H9 (cell line): ENCODE results near the gene MATN4. TPM values are rescaled to one million over a fixed set of nuclear protein-coding genes. Genes with fewer than 3 reads are reported as not detected.

Experiments used
- DNase-seq: peaks from one replicate; pipeline ENCODE4 v3.0.0-alpha.2; 2017
- H2AFZ ChIP-seq: one replicate; pipeline ENCODE4 v1.6.1; 2013; ENCODE audit warnings: mild to moderate bottlenecking, low read length, control low read depth, moderate library complexity
- H2AK5ac ChIP-seq: 2 replicates; pipeline ENCODE4 v1.6.1; 2013; ENCODE audit warnings: low read length, control low read depth, mixed read lengths; ENCODE audit not compliant: insufficient read length
- H2BK120ac ChIP-seq: one replicate; pipeline ENCODE4 v1.6.1; 2013; ENCODE audit warnings: low read depth, mild to moderate bottlenecking, low read length, control low read depth, inconsistent platforms; ENCODE audit not compliant: poor library complexity, severe bottlenecking
- H2BK12ac ChIP-seq: 2 replicates; pipeline ENCODE4 v1.6.1; 2013; ENCODE audit warnings: low read length, control low read depth, mixed read lengths, low read depth; ENCODE audit not compliant: insufficient read length
- H2BK15ac ChIP-seq: 2 replicates; pipeline ENCODE4 v1.6.1; 2013; ENCODE audit warnings: low read depth, low read length, control low read depth
- H2BK20ac ChIP-seq: one replicate; pipeline ENCODE4 v1.6.1; 2013; ENCODE audit warnings: low read depth, mild to moderate bottlenecking, low read length, control low read depth, inconsistent platforms; ENCODE audit not compliant: poor library complexity, severe bottlenecking
- H2BK5ac ChIP-seq: 2 replicates; pipeline ENCODE4 v1.6.1; 2013; ENCODE audit warnings: low read length, control low read depth, mixed read lengths; ENCODE audit not compliant: insufficient read length
- H3K14ac ChIP-seq: 2 replicates; pipeline ENCODE4 v1.6.1; 2013; ENCODE audit warnings: low read length, control low read depth; ENCODE audit not compliant: insufficient read depth
- H3K18ac ChIP-seq: 2 replicates; pipeline ENCODE4 v1.6.1; 2013; ENCODE audit warnings: low read depth, mild to moderate bottlenecking, mixed read lengths, low read length, control low read depth; ENCODE audit not compliant: insufficient read length
- H3K23ac ChIP-seq: 2 replicates; pipeline ENCODE4 v1.6.1; 2013; ENCODE audit warnings: low read length, control low read depth, mixed read lengths, low read depth; ENCODE audit not compliant: insufficient read length
- H3K23me2 ChIP-seq: 2 replicates; pipeline ENCODE4 v1.6.1; 2013; ENCODE audit warnings: low read depth, mild to moderate bottlenecking, mixed read lengths, low read length, control low read depth; ENCODE audit not compliant: insufficient read length, poor library complexity, severe bottlenecking
- H3K27ac ChIP-seq: 2 replicates; pipeline ENCODE4 v1.5.1; 2013; ENCODE audit warnings: low read length, control low read depth, mixed read lengths, low read depth; ENCODE audit not compliant: insufficient read length
- H3K27me3 ChIP-seq: 2 replicates; pipeline ENCODE4 v1.6.1; 2013; ENCODE audit warnings: low read length, control low read depth, inconsistent platforms; ENCODE audit not compliant: insufficient read depth
- H3K4ac ChIP-seq: 2 replicates; pipeline ENCODE4 v1.6.1; 2013; ENCODE audit warnings: low read depth, mild to moderate bottlenecking, control low read depth, inconsistent platforms, low read length, moderate library complexity
- H3K4me1 ChIP-seq: 2 replicates; pipeline ENCODE4 v1.6.1; 2013; ENCODE audit warnings: low read length, control low read depth, inconsistent platforms; ENCODE audit not compliant: insufficient read depth
- H3K4me2 ChIP-seq: 2 replicates; pipeline ENCODE4 v1.6.1; 2013; ENCODE audit warnings: low read length, control low read depth, mixed read lengths; ENCODE audit not compliant: insufficient read length, insufficient read depth
- H3K56ac ChIP-seq: 2 replicates; pipeline ENCODE4 v1.6.1; 2013; ENCODE audit warnings: low read depth, mild to moderate bottlenecking, mixed read lengths, low read length, control low read depth; ENCODE audit not compliant: insufficient read length
- H3K79me1 ChIP-seq: 2 replicates; pipeline ENCODE4 v1.6.1; 2013; ENCODE audit warnings: low read depth, mild to moderate bottlenecking, moderate library complexity, low read length, control low read depth, inconsistent platforms; ENCODE audit not compliant: insufficient read depth, poor library complexity, severe bottlenecking
- H3K79me2 ChIP-seq: 2 replicates; pipeline ENCODE4 v1.6.1; 2013; ENCODE audit warnings: low read length, control low read depth, inconsistent platforms; ENCODE audit not compliant: insufficient read depth
- H3K9ac ChIP-seq: 2 replicates; pipeline ENCODE4 v1.6.1; 2013; ENCODE audit warnings: low read length, control low read depth, mixed read lengths; ENCODE audit not compliant: insufficient read length; ENCODE audit errors: extremely low read depth
- H3K9me3 ChIP-seq: one replicate; pipeline ENCODE4 v1.6.1; 2013; ENCODE audit warnings: low read depth, low read length, inconsistent platforms; ENCODE audit not compliant: control insufficient read depth
- H3T11ph ChIP-seq: one replicate; pipeline ENCODE4 v1.6.1; 2013; ENCODE audit warnings: mild to moderate bottlenecking, low read length, control low read depth, inconsistent platforms
- H4K20me1 ChIP-seq: one replicate; pipeline ENCODE4 v1.6.1; 2013; ENCODE audit not compliant: control insufficient read depth, insufficient read length, insufficient read depth
- H4K5ac ChIP-seq: 2 replicates; pipeline ENCODE4 v1.6.1; 2013; ENCODE audit warnings: low read depth, mild to moderate bottlenecking, mixed read lengths, low read length, control low read depth; ENCODE audit not compliant: insufficient read length
- H4K8ac ChIP-seq: replicated peaks from 2 replicates; pipeline ENCODE4 v1.6.1; 2013; ENCODE audit warnings: low read length, control low read depth, mixed read lengths, low read depth; ENCODE audit not compliant: insufficient read length
- H4K91ac ChIP-seq: 2 replicates; pipeline ENCODE4 v1.6.1; 2013; ENCODE audit warnings: low read depth, mild to moderate bottlenecking, moderate library complexity, mixed read lengths, low read length, control low read depth; ENCODE audit not compliant: insufficient read length
- H3K27ac Mint-ChIP-seq, 3 experiments: 2 replicates in 2 of 3; 3 replicates in 1 of 3; pipeline ENCODE4 v1.8.0; 2020 to 2021; ENCODE audit warnings: mixed read lengths in 3 of 3, mild to moderate bottlenecking in 1 of 3, moderate library complexity in 1 of 3
- H3K27me3 Mint-ChIP-seq: 2 replicates; pipeline ENCODE4 v1.8.0; 2021; ENCODE audit warnings: low read depth, mild to moderate bottlenecking, moderate library complexity, mixed read lengths
- H3K36me3 Mint-ChIP-seq, 3 experiments: 2 replicates in 2 of 3; 3 replicates in 1 of 3; pipeline ENCODE4 v1.8.0; 2020 to 2021; ENCODE audit warnings: low read depth in 3 of 3, mixed read lengths in 3 of 3; ENCODE audit not compliant: insufficient read depth in 1 of 3
- H3K4me1 Mint-ChIP-seq, 2 experiments: 2 replicates each; pipeline ENCODE4 v1.8.0; 2020; ENCODE audit warnings: mixed read lengths in 2 of 2
- H3K4me3 Mint-ChIP-seq, 2 experiments: 2 replicates in 1 of 2; 3 replicates in 1 of 2; pipeline ENCODE4 v1.8.0; 2020 to 2021; ENCODE audit warnings: mild to moderate bottlenecking in 2 of 2, mixed read lengths in 2 of 2, moderate library complexity in 1 of 2
- H3K9me3 Mint-ChIP-seq, 2 experiments: 2 replicates in 1 of 2; 3 replicates in 1 of 2; pipeline ENCODE4 v1.8.0; 2020; ENCODE audit warnings: mild to moderate bottlenecking in 2 of 2, mixed read lengths in 2 of 2, moderate library complexity in 1 of 2
- CTCF ChIP-seq: fragments of 200-600 bp; sonication (generic); conservative IDR thresholded peaks from 3 replicates; pipeline ENCODE4 v1.8.0; 2021; ENCODE audit warnings: antibody characterized with exemption, mild to moderate bottlenecking
- WGBS: extraction: QIAGEN DNeasy Blood & Tissue Kit; methylation state at CpG from one replicate; pipeline ENCODE4 v1.1.7; 2013; ENCODE audit warnings: missing lambda C conversion rate, low lambda C conversion rate, mixed read lengths; ENCODE audit not compliant: insufficient read length; ENCODE audit errors: extremely low coverage; 5-methylcytosine and 5-hydroxymethylcytosine counted together
- total RNA-seq: library from RNA; stranded (reverse); gene quantifications from 2 replicates; pipeline ENCODE4 v1.2.1, GENCODE V29; 2021

Gene MATN4
- total RNA-seq, 1 experiment from 2014 or later: 0.11 TPM

- Histone ChIP-seq H2BK120ac (no peak overlapping the region), H3K79me2 (no peaks in the 10 kb centered on the region), H2BK5ac (no peak overlapping the region), H4K20me1 (no peaks in the 10 kb centered on the region), H3K14ac (no peak overlapping the region), H2BK12ac (no peak overlapping the region), H2BK15ac (no peak overlapping the region), H3K9ac (no peak overlapping the region), H3K18ac (no peak overlapping the region), H2BK20ac (no peak overlapping the region), H3T11ph (no peak overlapping the region), H2AFZ (no peak overlapping the region), H3K4me2 (no peak overlapping the region), H3K23me2 (peaks cover 2% of the 10 kb centered on the region), H3K27me3 (no peaks in the 10 kb centered on the region), H3K23ac (no peak overlapping the region), H3K56ac (no peak overlapping the region), H3K4ac (no peak overlapping the region), H4K8ac (no peak overlapping the region), H3K4me1 (no peaks in the 10 kb centered on the region), H3K9me3 (no peaks in the 10 kb centered on the region), H3K27ac (no peak overlapping the region), H4K91ac (no peak overlapping the region), H2AK5ac (no peak overlapping the region), H4K5ac (no peak overlapping the region), H3K79me1 (no peaks in the 10 kb centered on the region)
- Mint-ChIP-seq H3K9me3 (peaks cover 4 to 6% of the 10 kb centered on the region in 2 experiments; a peak in 3 of 5 replicates), H3K27ac (no peak overlapping the region), H3K4me3 (no peak overlapping the region), H3K4me1 (peaks cover 10 to 26% of the 10 kb centered on the region in 2 experiments), H3K27me3 (peaks cover 30% of the 10 kb centered on the region), H3K36me3 (no peaks in the 10 kb centered on the region)
- TF ChIP-seq CTCF: no peak
- no CpG with 5 or more reads among the region's 16 CpGs for WGBS
- DNase-seq: peak; percentile 32
Measured at GRCh38 chr20:45307076-45307640, 941 bp downstream of the MATN4 start.
